Mesodermal cell (in vitro differentiated cells): ENCODE measurements around the gene UPP2.

Source experiments
- H3K27ac ChIP-seq: 2 replicates; pipeline ENCODE4 v1.7.0; 2013; ENCODE audit warnings: mild to moderate bottlenecking, low read depth, low read length, moderate library complexity; ENCODE audit not compliant: severe bottlenecking
- H3K36me3 ChIP-seq: 2 replicates; pipeline ENCODE4 v1.7.1; 2013; ENCODE audit warnings: mild to moderate bottlenecking, low read length, moderate library complexity; ENCODE audit not compliant: control insufficient read depth, insufficient read depth
- H3K4me1 ChIP-seq: one replicate; pipeline ENCODE4 v1.7.1; 2013; ENCODE audit warnings: mild to moderate bottlenecking, low read length; ENCODE audit not compliant: insufficient read depth, control insufficient read depth, poor library complexity, severe bottlenecking
- H3K4me3 ChIP-seq: 2 replicates; pipeline ENCODE4 v1.7.0; 2013; ENCODE audit warnings: low read length, control low read depth, mild to moderate bottlenecking; ENCODE audit not compliant: insufficient read depth, poor library complexity, severe bottlenecking; ENCODE audit errors: extremely low read depth
- H3K9me3 ChIP-seq: 2 replicates; pipeline ENCODE4 v1.7.1; 2013; ENCODE audit warnings: mild to moderate bottlenecking, low read length, moderate library complexity; ENCODE audit not compliant: control insufficient read depth
- WGBS, 2 experiments: methylation state at CpG; one replicate each; pipeline ENCODE4 v1.1.5; 2013; ENCODE audit warnings: missing lambda C conversion rate in 2 of 2; ENCODE audit not compliant: insufficient coverage in 2 of 2; 5-methylcytosine and 5-hydroxymethylcytosine counted together

UPP2 gene

DNA sequence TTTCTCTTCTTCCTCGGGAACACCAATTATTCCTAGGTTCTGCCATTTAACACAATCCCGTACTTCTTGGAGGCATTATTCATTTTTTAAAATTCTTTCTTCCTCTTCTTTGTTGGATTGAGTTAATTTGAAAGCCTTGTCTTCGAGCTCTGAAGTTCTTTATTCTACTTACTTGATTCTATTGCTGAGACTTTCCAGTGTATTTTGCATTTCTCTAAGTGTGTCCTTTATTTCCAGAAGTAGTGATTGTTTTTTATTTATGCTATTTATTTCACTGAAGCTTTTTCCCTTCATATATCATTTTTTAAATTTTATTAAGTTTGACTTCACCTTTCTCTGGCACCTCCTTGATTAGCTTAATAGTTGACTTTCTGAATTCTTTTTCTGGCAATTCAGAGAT, 13.6 kb upstream of the UPP2 start:
- Histone ChIP-seq H3K4me1 (no peaks in the 10 kb centered on the region), H3K4me3 (no peak overlapping the region), H3K36me3 (no peaks in the 10 kb centered on the region), H3K9me3 (peaks cover 5% of the 10 kb centered on the region), H3K27ac (no peak overlapping the region)
- WGBS, 2 experiments, result no CpG with 5 or more reads among the region's 3 CpGs

DNA sequence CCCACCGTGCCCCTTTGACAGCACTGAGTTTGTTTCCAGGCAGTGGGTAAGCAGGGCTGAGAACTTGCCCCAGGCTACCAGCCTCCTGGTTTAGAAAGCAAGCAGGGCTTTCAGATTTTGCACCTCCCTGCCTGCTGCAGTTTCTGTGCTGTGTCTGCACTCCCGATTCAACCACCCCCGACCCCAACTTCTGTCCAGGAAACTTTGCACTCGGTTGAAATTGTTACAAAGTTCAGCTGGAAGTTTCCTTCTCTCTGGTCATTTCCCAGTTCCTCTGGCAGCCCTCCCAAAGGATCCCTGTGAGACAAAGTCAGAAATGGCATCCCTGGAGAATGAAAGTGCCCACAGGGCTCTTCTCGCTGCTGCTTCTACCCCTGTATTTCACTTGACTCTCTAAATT, 12.4 kb upstream of the UPP2 start:
- Histone ChIP-seq H3K36me3 (no peaks in the 10 kb centered on the region), H3K4me3 (no peak overlapping the region), H3K27ac (no peak overlapping the region), H3K9me3 (peaks cover 5% of the 10 kb centered on the region), H3K4me1 (no peaks in the 10 kb centered on the region)
- WGBS, 2 experiments, result 82 to 87% methylated on average over 4 to 5 of the region's 5 CpGs

- Histone ChIP-seq H3K4me1 (no peaks in the 10 kb centered on the region), H3K4me3 (no peak overlapping the region), H3K36me3 (no peaks in the 10 kb centered on the region), H3K9me3 (peaks cover 5% of the 10 kb centered on the region), H3K27ac (no peak overlapping the region)
- WGBS, 2 experiments, result 93 to 94% methylated on average over 2 to 3 of the region's 4 CpGs
These were observed 10.0 kb upstream of the UPP2 start for GRCh38 chr2:158091647-158092046.

- no peaks in the 10 kb centered on the region for H3K36me3 ChIP-seq
- H3K4me1 ChIP-seq, result no peaks in the 10 kb centered on the region
- H3K4me3 ChIP-seq, result no peak overlapping the region
- 94 to 100% methylated on average over 2 of the region's 2 CpGs for WGBS, 2 experiments
- no peak overlapping the region for H3K27ac ChIP-seq
- H3K9me3 ChIP-seq, result no peaks in the 10 kb centered on the region
These were observed 7.1 kb upstream of the UPP2 start for GRCh38 chr2:158094487-158095092.

DNA sequence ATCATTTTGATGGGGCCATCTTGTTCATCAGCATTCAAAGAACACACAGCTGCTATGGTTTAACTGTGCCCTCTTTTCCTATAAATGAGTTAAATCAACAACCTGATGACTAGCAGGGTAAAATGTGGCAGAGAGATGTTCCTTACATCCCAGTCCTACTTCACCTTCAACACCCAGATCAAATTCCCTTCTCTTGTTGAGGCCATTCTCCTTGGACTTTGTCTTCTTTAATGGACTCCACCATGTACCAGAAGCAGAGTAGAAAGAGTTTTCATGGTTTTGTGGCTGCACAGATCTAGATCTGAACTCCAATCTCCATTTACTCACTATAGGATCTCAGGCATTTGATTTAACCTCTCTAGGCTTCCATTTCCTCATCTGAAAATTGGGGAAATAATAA, 6.4 kb upstream of the UPP2 start:
- H3K9me3 ChIP-seq, result no peaks in the 10 kb centered on the region
- no peaks in the 10 kb centered on the region for H3K4me1 ChIP-seq
- no peaks in the 10 kb centered on the region for H3K36me3 ChIP-seq
- H3K4me3 ChIP-seq, result no peak overlapping the region
- H3K27ac ChIP-seq, result no peak overlapping the region

GRCh38 chr2:158095912-158096311, 5.8 kb upstream of the UPP2 start:
- Histone ChIP-seq H3K4me3 (no peak overlapping the region), H3K9me3 (no peaks in the 10 kb centered on the region), H3K27ac (no peak overlapping the region), H3K36me3 (no peaks in the 10 kb centered on the region), H3K4me1 (no peaks in the 10 kb centered on the region)
- 92 to 100% methylated on average over 1 to 2 of the region's 4 CpGs for WGBS, 2 experiments

GRCh38 chr2:158097481-158097880, 4.2 kb upstream of the UPP2 start:
- H3K4me3 ChIP-seq, result no peak overlapping the region
- no peaks in the 10 kb centered on the region for H3K36me3 ChIP-seq
- H3K9me3 ChIP-seq, result no peaks in the 10 kb centered on the region
- WGBS, 2 experiments, result 83 to 88% methylated on average over 1 of the region's 2 CpGs
- no peak overlapping the region for H3K27ac ChIP-seq
- no peaks in the 10 kb centered on the region for H3K4me1 ChIP-seq

- WGBS, 2 experiments, result 86 to 100% methylated on average over 1 to 3 of the region's 4 CpGs
- no peaks in the 10 kb centered on the region for H3K4me1 ChIP-seq
- H3K4me3 ChIP-seq, result no peak overlapping the region
These were observed 3.5 kb upstream of the UPP2 start for GRCh38 chr2:158098178-158098577.

GRCh38 chr2:158099716-158100115, 2.0 kb upstream of the UPP2 start:
- Histone ChIP-seq H3K9me3 (no peaks in the 10 kb centered on the region), H3K4me1 (no peaks in the 10 kb centered on the region), H3K4me3 (no peak overlapping the region), H3K36me3 (no peaks in the 10 kb centered on the region), H3K27ac (no peak overlapping the region)
- 92 to 100% methylated on average over 1 to 2 of the region's 3 CpGs for WGBS, 2 experiments

More at GRCh38 chr2:158098178-158098577, 3.5 kb upstream of the UPP2 start:
- no peaks in the 10 kb centered on the region for H3K36me3 ChIP-seq
- H3K27ac ChIP-seq, result no peak overlapping the region
- H3K9me3 ChIP-seq, result no peaks in the 10 kb centered on the region

- 75% methylated on average over 1 of the region's 1 CpG; no CpG with 5 or more reads in 1 of the 2 experiments for WGBS, 2 experiments
- H3K36me3 ChIP-seq, result no peaks in the 10 kb centered on the region
- no peaks in the 10 kb centered on the region for H3K4me1 ChIP-seq
- no peaks in the 10 kb centered on the region for H3K9me3 ChIP-seq
- no peak overlapping the region for H3K4me3 ChIP-seq
- no peak overlapping the region for H3K27ac ChIP-seq
These were observed 1.3 kb upstream of the UPP2 start for GRCh38 chr2:158100411-158100810.

GRCh38 chr2:158102446-158102845, 770 bp downstream of the UPP2 start:
- Histone ChIP-seq H3K4me1 (no peaks in the 10 kb centered on the region), H3K4me3 (no peak overlapping the region), H3K36me3 (no peaks in the 10 kb centered on the region), H3K9me3 (no peaks in the 10 kb centered on the region), H3K27ac (no peak overlapping the region)
- WGBS, 2 experiments, result 86% methylated on average over 1 of the region's 1 CpG; no CpG with 5 or more reads in 1 of the 2 experiments
